Measurements from ENCODE around the gene USP48.

The USP48 gene

GRCh38 chr1:21666576-21667320, 116.2 kb downstream of the USP48 start:
- DNase-seq, result no peak

GRCh38 chr1:21665711-21666575, 117.0 kb downstream of the USP48 start:
- no peak for DNase-seq

DNA sequence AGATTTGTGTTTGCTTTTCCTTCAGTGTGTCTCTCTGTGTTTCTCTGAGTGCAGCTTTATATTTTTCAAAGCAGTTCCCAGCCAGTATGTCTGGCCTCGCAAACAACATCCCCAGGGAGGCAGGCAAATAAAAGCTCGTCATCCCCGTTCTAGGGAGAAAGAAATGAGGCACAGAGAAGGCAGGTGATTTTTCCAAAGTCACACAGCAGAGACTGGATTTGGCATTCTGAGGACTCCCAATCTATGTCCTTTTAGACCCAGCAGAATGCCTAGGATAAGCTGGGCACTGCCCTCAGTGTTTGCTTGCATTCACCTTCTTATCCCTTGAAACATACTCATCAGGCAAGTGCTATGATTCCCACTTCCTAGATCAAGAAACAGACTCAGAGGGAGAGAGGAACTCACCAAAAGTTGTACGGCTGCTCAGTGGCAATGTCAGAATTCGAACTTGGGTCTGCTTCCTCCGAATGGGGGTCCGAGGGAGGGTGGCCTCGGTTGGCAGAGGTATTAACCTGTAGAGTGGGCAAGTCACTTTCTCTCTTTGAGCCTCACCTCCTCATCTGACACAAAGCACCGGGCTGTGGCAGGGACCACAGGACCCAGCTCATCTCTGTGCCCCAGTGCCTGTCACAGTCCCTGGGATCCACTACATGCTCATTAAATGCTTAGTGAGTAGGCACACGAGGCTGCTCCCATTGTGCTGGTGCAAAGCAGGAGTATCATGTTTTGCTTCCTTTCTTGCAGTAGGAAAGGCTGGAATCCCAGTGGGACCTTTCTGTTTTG, 118.0 kb downstream of the USP48 start:
- DNase-seq, result no peak

DNA sequence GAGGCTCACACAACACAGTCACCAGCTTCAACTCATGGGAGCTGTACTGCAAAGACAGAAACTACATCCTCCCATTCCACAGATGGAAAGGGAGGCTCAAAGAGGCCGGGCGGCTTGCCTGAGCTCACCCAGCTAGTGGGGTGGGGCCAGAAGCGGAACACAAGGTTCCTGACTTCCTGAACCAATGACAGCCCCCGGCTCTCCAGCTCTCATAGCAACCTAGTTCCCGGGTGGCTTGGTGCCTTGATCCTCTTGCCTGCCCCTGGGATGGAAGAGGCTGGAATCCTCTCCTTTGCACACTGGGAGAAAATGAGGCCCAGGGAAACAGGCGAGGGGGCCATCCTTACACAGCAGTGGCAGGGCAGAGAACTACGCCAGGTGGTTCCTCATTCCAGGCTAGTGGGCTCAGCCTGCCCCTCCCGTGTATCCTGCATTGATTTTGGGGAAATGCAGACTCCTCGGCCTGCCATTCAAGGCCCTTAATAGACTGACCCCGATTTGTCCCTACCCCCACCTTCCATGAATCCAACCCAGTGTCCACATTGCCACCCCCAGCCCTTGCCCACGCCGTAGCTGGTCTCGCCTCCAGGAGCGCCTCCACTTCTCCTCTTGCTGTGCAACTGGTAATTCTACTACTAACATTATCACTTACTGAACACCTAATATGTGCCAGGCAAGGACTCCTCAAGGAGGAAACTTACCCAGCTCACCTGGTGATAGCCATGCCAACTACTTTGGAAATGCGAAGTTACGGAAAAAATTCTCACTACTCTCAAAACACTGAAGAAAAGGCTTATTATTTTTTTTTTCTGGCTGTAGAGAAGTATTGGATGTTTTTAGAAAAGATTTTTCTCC, 118.8 kb downstream of the USP48 start:
- DNase-seq, result no peak

- DNase-seq, result no peak
Observed at GRCh38 chr1:21663248-21663950, 119.5 kb downstream of the USP48 start.

DNA sequence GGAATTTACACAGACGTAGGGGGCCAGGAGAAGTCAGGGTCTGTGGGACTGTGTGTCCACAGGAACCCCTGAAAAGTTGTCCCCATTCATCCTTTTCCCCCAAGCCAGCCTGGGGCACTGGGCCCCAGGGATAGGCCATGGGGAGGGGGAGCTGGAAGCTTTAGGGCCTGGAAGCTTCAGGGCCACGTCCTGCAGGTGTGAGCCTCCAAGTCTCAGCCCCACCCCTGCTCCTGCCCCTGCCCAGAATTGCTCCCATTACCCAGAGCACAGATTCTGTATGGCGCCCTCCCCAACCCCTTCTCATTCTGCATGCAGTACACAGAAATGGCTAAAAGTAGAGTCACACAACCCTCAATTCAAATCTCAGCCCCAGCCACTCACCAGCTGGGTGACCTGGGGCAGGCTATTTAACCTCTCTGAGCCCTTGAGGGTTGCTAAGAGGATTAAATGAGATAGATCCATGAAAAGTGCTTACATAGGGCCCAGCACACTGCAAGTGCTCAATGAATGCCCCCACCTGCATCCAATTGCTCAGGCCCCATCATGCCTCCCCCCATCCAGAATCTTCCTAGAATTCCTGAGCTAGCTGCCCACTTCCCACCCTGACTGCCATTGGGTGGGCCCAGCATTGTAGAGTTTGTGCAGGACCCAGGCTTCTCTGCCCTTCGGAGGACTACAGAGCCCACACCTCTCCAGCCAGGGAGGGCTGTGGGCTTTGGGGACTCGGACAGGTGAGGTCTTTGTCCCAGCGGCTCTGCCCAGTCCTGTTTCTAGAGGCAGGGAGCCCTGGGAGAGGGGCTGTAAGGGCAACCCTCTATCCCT, 120.3 kb downstream of the USP48 start:
- no peak for DNase-seq

- DNase-seq, result no peak
Observed at GRCh38 chr1:21661886-21662285, 121.1 kb downstream of the USP48 start.

- no peak for DNase-seq
Observed at GRCh38 chr1:21659924-21660326, 123.0 kb downstream of the USP48 start.

GRCh38 chr1:21659099-21659923, 123.6 kb downstream of the USP48 start:
- peak; percentile 80 for DNase-seq

GRCh38 chr1:21657456-21658190, 125.3 kb downstream of the USP48 start:
- no peak for DNase-seq

DNA sequence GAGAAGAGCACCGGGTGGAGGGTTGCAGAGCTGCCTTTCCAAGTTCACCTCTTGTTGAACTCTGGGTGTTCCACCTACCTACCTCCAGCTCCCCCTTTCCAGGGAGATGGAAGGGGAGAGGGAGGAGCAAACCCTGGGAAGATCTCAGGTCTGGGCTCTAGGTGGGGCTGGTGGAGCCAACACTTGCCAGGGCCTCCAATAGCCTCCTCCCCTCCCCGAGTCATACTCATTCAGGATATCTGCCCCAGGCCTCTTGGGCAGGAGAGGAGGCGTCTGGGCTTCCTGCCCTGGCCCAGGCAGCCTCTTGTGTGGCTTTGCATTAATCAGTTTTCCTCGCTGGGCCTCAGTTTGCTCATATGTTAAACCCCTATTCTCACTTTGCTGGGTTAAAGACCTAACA, 127.2 kb downstream of the USP48 start:
- no peak for DNase-seq

GRCh38 chr1:21655259-21655658, 127.7 kb downstream of the USP48 start:
- no peak for DNase-seq

DNA sequence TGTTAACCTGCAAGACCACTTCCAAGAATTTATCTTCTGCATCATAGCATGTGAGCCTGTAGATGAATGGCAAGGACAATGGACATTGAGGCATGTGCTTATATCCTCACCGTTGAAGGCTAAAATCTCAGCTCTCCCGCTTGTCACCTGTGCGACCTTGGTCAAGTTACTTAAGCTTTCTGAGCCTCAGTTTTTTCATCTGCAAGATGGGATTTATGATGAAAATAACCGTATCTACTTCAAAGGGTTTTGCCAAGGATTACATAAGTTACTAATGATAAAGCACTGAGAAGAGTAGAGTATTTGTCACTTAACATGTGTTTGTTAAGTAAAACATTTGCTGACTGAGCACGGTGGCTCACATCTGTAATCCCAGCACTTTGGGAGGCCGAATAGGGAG, 128.7 kb downstream of the USP48 start:
- no peak for DNase-seq

DNA sequence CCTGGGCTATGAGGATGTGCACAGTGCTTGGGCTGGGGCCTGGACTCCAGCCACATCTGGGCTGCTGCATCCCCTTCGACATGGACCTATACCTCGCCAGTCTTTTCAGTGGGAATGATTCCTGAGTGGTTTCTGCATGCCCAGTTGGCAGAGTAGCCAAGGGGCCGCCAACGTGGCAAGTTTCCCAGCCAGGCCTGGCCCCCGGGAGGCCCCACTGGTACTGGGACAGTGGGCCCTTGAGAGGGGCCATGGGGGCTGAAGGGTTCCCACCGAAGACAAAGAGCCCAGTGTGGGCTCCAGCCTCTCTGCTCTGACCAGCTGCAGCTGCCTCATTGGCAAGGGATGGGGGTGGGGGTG, 129.2 kb downstream of the USP48 start:
- DNase-seq, result no peak

DNA sequence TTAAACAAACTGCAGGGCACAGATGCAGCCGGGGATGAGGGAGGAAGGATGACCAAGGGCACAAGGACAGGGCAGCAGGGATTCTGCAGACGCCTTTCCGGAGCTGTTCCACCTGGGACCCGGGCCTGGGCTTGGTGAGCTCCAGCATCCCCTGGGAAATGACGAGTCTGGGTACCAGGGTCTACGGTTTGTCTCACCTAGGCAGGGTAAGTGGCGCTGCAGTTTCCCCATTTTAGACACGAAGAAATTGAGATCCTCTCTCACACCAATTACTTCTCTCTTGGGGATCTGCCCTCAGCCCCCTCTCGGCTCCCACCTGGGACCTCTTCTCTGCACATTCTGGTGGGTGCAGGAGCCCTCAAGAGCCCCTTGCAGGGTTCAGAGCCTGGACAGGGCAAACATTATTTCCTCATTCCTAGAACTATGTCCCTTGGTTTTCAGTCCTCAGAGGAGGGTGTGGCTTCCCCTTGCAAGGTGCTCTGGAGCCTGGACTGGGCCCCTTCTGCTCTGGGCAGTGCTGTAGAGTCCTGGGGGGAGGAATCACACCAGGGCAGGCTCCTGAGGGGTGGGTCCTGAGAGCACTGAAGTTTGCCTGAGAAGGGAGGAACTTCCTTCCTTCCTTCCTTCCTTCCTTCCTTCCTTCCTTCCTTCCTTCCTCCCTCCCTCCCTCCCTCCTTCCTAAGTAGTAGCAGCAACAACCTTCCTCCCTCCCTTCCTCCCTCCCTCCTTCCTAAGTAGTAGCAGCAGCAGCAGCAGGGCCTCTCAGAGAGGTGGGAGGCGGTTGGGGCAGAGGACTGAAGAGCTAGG, 129.8 kb downstream of the USP48 start:
- DNase-seq, result no peak

DNA sequence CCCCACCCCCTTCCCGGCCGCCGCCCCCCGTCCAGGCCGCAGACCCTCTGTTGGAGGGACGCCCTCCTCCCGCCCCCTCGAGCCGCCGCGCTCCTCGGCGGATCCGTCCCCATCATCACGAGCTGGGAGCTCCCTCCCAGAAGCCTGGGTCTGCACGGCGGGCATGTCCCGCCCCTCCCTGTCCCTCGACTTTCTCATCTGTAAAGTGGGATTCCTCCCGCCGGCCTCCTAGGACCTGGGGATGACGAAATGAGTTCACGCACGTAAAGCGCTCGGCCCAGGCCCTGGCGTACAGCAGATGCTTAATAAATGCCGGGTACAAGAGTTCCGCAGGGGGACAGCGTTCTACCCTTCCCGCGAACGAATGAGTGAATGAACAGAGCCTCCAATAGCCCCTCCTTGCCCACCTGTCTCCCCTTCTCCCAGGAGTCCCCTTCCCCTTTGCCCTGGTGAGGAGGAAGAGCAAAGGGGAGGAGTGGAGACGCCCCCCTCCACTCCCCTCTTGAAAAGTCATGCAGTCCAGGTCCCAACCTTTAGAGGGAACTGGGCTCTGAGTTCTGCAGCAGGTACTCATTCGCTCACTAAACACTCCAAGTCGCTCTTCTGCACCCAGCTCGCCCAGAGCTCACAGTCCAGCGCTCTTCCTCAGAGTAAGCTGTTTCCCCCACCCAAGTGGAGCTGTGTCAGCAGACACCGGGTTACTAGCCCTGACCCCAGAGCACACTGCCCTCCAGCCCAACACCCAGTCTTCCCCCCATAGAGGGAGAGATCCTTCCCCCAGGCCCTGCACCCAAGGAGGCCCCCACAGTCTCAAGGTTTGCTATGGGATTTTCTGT, 130.6 kb downstream of the USP48 start:
- no peak for DNase-seq
